A549 treated with Mapracorat at 1 μM for 4 hours (cell line): ENCODE results near the gene SLFN13. TPM values are rescaled to one million over a fixed set of nuclear protein-coding genes. Genes with fewer than 3 reads are reported as not detected.

Source experiments
- total RNA-seq: library from RNA; stranded (reverse); fragments of 200-300 nt; extraction: Qiagen RNA extraction; gene quantifications from 5 replicates; pipeline ENCODE4 v1.2.3, GENCODE V29; 2022

The SLFN13 gene, protein sequence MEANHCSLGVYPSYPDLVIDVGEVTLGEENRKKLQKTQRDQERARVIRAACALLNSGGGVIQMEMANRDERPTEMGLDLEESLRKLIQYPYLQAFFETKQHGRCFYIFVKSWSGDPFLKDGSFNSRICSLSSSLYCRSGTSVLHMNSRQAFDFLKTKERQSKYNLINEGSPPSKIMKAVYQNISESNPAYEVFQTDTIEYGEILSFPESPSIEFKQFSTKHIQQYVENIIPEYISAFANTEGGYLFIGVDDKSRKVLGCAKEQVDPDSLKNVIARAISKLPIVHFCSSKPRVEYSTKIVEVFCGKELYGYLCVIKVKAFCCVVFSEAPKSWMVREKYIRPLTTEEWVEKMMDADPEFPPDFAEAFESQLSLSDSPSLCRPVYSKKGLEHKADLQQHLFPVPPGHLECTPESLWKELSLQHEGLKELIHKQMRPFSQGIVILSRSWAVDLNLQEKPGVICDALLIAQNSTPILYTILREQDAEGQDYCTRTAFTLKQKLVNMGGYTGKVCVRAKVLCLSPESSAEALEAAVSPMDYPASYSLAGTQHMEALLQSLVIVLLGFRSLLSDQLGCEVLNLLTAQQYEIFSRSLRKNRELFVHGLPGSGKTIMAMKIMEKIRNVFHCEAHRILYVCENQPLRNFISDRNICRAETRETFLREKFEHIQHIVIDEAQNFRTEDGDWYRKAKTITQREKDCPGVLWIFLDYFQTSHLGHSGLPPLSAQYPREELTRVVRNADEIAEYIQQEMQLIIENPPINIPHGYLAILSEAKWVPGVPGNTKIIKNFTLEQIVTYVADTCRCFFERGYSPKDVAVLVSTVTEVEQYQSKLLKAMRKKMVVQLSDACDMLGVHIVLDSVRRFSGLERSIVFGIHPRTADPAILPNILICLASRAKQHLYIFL
- total RNA-seq = 3.3 to 4.3 TPM (median 3.6 TPM) in 5 replicates

DNA sequence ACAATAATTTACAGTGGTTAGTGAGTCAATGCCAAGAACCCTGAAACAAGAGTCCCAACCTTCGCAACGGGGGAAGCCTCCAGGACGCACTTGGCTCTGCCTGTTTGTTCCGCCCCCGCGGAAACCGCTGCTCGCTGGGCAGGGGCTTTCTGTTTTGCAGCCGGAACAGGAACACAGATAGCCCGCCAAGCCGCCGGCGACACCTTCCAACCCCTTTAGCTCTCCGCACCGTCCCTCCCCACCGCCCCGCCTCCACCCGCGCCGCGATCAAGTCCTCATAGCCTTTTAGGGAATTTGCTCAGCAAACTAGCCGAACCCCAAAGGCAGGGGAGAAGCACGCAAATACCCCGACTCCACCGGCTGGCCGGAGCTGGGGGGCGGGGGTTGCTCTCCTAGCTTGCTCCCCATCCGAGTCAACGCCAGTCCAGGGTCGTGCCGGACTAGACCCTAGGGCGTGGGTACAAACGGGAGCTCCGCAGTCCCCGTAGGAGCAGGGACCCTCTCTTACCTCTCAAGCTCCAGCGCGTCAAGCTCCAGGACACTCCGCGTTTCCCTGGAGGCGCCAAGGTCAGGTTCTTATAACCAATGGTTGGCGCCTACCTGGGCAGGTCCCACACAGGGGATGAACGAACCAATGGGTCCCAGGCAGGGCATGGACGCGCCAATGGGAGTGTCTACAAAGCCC, at the start of gene SLFN13:
SLFN13 (minus strand) TSS at position 553 of the 685 bp plus-strand sequence. CDS start 3,086 bp downstream, outside the sequence.

DNA sequence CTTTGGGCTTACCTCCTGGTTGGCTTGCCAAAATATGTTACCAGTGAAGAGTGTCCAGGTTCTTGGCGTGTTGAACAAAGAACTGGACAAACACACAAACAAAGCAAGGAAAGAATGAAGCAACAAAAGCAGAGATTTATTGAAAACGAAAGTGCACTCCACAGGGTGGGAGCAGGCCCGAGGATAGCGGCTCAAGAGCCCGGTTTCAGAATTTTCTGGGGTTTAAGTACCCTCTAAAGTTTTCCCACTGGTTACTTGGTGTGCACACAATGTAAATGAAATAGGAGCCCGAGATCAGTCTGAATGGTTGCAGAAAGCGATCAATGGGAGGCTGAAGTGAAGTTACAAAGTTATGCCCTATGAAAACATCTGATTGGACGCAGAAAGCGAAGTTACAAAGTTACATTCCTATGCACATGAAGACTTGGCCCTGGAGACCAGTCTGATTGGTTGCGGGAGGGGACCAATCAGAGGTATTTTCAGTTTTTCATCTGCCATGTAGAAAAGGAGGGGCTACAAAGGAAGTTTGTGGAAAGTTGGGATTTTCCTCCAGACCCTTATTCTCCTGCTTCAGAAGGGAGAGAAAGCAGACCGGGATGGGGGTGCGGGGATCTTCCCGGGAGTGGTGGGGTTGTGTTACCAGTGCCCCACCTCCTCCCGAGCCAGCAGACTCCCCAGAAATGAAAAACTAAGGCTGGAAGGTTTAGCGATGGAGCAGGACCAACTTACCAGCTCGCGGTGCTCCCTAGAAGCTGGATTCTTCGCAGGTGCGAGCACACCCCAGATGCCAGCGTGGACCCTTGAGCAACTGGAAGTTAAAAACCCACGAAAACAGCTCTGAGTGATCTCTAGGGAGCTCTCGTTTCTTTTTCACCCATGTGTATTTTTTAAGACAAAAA, 16.1 kb downstream of the SLFN13 start, which contains the start of gene SLFN12:
SLFN12 (minus strand) TSS at position 325 of the 899 bp plus-strand sequence. CDS start 9,472 bp downstream, outside the sequence.

Other genes starting within 250 kb of the SLFN13 start
- gene SLFN5, start 205.7 kb downstream of the SLFN13 start, total RNA-seq = 2.1 to 4.0 TPM (median 3.0 TPM) in 5 replicates
- gene SLFN11, start 75.1 kb downstream of the SLFN13 start, total RNA-seq = 3.3 to 7.0 TPM (median 6.5 TPM) in 5 replicates
- gene SLFN12, start 16.3 kb downstream of the SLFN13 start, total RNA-seq = 0.11 TPM in 1 of 5 replicates, not detected in the others
- 0.07 TPM in 1 of 5 replicates, not detected in the others for gene SLFN12L, start 88.9 kb upstream of the SLFN13 start, total RNA-seq
- gene SLFN14, start 112.1 kb upstream of the SLFN13 start, total RNA-seq = not detected in 5 replicates
- 7.1 to 8.2 TPM (median 7.9 TPM) in 5 replicates for gene PEX12, start 129.8 kb upstream of the SLFN13 start, total RNA-seq
- 120 to 149 TPM (median 133 TPM) in 5 replicates for gene AP2B1, start 138.6 kb upstream of the SLFN13 start, total RNA-seq